DMS153 treated with DMSO at 0.1 percent for 48 hours (cell line): Measurements from ENCODE around the gene CACNA1B.
"Not testable (repeated sequence)": the region's sequence is repeated elsewhere in the genome, so short reads cannot be mapped to it uniquely, and the experiment has no call there.

Source experiments
- DNase-seq: peaks from one replicate; lab custom pipeline; 2025; ENCODE audit not compliant: unreplicated experiment; lab: John Stamatoyannopoulos, UW

The CACNA1B gene

DNA sequence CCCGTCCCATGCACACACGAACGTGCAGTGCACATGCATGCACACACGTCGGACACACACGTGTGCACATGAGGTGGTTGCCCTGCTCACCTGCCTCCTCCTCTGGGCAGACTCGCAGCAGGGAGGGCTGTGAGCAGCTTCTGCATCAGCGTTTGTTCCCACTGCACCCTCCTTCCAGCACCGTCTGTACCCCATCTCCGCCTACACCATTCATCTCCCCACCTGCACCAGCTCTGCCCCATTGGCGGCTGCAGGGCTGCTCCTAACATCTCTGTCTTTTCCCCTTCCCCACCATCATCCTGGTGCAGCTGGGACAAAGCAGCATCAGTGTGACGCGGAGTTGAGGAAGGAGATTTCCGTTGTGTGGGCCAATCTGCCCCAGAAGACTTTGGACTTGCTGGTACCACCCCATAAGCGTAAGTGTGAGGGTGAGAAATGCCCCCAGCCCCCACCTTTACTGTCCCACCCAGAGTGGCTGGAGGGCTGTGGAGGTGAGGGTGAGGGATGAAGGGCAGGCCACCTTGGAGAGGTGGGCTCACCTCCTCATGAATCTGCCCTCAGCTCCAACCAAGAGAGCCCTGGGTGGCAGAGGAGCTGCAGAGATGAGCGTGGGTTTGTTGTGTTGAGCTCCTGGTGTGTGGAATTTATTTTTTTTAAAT lies 234.6 kb downstream of the CACNA1B start:
- no peak for DNase-seq

DNA sequence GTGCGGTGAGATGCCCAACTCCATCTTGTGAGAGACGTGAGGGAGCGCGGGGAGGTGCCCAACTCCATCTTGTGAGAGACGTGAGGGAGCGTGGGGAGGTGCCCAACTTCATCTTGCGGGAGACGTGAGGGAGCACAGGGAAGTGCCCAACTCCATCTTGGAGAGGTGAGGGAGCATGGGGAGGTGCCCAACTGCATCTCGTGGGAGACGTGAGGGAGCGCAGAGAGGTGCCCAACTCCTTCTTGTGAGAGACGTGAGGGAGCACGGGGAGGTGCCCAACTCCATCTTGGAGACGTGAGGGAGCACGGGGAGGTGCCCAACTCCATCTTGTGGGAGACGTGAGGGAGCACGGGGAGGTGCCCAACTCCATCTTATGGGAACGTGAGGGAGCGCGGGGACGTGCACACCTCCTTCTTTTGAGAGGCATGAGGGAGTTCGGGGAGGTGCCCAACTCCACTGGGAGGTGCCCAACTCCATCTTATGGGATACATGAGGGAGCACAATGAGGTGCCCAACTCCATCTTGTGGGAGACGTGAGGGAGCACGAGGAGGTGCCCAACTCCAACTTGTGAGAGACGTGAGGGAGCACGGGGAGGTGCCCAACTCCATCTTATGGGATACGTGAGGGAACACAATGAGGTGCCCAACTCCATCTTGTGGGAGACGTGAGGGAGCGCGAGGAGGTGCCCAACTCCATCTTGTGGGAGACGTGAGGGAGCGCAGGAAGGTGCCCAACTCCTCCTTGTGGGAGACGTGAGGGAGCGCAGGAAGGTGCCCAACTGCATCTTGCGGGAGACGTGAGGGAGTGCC lies 235.4 kb downstream of the CACNA1B start:
- DNase-seq, result no peak

DNA sequence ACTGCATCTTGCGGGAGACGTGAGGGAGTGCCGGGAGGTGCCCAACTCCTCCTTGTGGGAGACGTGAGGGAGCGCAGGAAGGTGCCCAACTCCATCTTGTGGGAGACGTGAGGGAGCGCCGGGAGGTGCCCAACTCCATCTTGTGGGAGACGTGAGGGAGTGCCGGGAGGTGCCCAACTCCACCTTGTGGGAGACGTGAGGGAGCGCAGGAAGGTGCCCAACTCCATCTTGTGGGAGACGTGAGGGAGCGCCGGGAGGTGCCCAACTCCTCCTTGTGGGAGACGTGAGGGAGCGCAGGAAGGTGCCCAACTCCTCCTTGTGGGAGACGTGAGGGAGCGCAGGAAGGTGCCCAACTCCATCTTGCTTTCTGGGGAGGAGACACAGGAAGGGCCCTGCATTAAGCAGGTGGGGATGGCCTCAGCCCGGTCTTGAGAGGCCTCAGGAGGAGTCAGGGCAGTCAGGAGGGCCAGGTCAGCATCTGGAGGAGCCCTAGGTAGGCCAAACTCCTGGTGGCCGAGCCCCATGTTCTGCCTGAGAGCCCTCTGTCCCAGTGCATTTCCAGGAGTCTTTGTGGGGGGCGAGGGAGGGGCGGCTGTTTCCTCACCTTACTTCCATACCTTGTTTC lies 236.2 kb downstream of the CACNA1B start:
- DNase-seq, result not testable (repeated sequence)

DNA sequence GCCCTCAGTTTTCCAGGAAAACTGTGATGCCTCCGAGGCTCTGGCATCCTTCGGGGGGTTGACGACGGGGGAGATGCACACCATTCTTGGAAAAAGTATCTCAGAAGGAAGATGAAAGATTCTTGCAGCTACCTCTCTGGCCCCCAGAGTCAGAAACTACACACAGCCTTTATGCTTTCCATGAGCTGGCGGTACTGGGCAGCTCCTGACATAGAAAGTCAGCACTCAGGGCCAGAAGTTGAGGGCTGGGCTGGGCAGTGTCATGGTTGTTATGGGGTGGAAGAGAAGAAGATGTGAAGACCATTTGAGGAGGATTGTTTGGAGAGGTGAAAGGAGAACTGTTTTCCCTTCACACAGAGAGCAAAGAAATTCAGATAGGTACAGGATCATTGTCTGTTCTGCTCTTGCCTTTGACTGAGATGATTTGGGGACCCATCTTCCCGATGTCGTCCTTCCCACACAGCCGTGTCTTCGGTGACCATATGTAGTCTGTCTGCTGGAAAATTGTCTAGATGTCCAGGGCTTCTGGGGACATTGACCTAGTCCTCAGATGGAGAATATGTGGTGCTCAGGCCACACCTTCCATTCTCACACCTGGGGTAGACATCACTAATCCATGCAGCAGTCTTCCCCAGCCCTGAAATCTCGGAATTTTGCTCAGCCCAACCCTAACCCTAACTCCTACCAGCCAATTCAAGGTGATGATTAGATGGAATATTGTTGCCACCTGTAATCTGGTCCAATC lies 237.1 kb downstream of the CACNA1B start:
- DNase-seq, result no peak

DNA sequence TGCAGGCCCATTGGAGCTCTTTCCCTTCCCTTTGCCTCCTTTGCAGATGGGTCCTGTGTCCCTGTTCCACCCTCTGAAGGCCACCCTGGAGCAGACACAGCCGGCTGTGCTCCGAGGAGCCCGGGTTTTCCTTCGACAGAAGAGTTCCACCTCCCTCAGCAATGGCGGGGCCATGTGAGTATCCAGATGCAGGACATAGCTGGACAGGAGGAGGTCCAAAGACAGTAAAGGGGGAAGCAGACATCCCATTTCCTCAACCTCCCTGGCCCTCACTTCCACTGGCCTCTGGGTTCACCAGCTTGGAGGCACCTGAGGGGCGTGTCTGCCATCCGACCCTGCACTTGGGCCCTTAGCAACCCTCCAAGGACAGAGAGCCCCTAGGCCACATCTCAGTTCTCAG lies 237.9 kb downstream of the CACNA1B start:
- no peak for DNase-seq

DNA sequence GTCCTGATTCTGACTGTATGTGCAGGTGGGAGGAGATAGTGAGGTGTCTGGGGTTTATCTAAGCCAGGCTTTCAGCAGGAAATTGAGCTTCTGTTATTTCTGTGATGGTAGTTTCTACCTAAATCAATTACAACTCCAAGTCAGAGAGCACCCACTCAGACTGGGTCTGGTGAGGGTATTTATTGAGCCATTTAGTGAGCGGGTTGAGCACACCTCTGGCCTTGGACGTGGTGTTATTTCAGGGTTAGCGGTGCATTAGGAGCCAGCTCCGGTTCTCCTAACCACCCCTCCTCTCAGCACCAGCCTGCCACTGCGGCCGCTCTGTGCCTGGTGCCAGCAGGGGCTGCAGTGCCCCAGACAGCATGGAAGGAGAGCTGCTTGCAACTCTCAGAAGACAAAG lies 238.9 kb downstream of the CACNA1B start:
- no peak for DNase-seq

DNA sequence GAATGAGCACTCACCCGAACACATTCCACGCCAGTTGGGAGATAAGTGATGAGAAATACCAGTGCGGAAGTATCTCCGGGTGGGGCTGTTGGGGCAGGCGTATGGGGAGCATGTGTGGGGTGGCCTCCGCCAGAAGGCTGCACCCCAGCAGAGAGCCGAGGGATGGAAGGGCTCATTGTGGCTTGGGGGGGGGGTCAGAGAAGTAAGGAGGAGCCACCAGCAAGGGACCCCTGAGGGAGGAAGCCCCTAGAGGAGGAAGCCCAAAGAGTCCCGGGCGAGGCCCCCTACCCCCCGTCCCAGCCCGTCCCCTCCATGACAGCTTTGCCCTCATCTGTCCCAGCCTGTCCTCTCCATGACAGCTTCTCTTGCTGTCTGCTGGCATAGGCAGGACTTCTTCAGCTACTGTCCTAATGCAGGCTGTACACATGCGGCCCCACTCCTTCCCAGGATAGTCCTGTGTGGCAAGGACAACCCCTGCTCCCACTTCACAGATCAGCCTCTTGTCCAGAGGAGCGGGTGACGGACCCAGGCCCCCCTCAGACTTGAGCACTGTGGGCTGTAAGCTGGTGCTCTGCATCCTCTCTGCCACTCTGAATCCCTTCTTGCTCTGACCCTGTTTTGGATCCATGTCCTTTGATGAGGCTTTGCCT lies 239.6 kb downstream of the CACNA1B start:
- DNase-seq, result no peak

DNA sequence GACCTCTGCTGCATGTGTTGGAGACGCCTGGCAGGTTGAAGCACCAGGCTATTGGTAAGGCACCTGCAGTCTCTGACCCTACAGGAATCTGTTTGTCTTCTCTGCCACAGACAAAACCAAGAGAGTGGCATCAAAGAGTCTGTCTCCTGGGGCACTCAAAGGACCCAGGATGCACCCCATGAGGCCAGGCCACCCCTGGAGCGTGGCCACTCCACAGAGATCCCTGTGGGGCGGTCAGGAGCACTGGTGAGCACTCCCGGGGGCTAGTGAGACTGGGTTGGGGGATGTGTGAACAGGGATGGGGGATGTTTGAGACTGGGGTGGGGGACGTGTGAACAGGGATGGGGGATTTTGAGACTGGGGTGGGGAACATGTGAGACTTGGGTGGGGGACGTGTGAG lies 240.3 kb downstream of the CACNA1B start:
- no peak for DNase-seq

DNA sequence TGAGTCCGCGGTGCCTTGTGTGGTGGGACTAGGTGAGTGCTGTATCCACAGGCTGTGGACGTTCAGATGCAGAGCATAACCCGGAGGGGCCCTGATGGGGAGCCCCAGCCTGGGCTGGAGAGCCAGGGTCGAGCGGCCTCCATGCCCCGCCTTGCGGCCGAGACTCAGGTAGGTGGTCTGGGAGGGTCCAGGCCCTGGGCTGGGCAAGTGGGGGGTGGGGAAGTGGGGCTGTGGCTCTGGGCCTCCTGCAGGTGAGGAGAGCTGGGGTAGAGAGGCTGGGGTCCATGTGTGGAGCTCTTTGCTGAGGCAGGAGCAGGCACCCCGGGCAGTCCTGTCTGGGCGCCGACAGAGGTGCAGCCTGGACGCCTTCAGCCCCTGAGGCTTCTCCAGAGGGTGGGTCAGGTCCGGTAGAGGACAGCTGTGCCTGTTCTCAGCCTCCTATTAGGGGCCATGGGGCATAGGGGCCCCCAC lies 241.1 kb downstream of the CACNA1B start:
- no peak for DNase-seq

DNA sequence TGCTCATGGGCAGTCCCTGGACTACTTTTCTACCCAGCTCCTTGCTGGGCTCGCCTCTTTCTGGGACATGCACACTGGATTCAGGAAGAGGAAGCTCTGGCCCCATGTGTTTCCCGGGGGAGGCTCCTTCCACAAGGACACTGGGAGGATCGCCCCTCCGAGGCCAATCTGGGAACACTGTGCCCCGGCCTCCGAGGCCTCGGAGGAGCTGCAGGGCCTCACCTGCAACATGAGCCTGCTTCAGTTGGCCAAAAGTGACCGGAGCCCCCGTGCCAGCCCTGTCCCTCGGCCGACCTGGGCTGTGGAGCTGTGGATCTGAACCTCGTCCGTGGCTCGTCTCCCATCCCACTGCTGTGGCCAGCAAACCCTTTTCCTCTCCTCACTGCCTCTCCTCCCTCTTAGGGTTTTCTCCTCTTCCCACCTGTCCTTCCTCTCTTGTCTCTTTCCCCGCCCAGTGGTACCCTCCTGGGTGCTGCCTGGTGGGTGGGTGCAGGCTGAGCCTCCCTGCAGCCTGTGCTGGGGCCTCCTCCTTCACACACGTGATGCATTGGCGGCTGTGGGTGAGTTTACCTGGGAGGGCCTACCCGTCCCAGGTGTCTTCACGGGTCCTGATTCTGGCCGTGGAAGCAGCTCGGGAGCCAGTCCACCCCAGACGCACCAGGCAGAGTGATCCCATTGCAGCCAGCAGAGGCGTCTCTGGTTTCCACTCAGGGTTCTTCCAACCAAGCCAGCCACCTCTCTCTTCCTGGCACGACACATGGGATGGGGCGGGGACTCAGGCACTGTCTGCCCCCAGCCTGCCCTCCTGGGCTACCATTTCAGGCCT lies 241.8 kb downstream of the CACNA1B start:
- no peak for DNase-seq

DNA sequence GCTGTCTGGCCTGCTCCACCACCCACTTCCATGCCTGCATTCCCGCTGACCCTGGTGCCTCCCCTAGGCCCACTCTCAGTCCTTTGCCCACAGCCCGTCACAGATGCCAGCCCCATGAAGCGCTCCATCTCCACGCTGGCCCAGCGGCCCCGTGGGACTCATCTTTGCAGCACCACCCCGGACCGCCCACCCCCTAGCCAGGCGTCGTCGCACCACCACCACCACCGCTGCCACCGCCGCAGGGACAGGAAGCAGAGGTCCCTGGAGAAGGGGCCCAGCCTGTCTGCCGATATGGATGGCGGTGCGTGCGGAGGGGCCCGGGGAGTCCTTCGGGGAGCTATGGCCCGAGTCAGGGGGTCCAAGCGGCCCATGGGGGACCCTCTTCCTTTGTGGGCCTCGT lies 242.5 kb downstream of the CACNA1B start:
- DNase-seq, result no peak

DNA sequence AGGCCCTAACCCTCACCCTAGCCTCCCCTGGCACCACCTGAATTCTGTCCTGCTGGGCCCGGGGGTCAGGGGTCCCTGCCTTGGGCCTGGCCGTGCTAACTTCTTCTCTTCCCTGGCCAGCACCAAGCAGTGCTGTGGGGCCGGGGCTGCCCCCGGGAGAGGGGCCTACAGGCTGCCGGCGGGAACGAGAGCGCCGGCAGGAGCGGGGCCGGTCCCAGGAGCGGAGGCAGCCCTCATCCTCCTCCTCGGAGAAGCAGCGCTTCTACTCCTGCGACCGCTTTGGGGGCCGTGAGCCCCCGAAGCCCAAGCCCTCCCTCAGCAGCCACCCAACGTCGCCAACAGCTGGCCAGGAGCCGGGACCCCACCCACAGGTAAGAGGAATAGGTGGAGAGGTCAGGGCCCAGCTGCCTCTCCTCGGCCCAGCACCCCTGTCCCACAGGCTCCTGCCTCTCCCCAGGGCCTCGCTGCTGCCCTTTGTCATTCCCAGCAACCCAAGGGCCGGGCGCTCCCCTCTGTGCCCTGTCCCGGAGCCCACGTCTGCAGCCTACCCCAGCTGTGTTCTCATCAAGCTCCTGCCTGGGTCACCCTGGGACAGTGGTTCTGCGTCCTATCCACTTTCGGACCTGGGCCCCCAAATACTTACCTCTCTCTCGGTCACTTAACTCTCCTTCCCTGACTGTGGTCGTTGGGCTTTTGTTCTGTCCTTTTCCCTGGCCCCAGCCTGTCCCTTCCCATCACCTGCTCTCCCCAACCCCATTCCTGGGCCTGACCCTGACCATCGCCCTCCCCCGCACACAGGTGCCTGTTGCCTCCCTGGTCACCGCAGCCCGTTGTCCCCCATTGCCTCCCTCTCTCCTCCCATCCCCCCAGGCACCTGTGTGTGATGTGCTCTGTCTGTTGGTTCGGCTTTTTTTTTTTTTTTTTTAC lies 243.2 kb downstream of the CACNA1B start:
- DNase-seq, result no peak

DNA sequence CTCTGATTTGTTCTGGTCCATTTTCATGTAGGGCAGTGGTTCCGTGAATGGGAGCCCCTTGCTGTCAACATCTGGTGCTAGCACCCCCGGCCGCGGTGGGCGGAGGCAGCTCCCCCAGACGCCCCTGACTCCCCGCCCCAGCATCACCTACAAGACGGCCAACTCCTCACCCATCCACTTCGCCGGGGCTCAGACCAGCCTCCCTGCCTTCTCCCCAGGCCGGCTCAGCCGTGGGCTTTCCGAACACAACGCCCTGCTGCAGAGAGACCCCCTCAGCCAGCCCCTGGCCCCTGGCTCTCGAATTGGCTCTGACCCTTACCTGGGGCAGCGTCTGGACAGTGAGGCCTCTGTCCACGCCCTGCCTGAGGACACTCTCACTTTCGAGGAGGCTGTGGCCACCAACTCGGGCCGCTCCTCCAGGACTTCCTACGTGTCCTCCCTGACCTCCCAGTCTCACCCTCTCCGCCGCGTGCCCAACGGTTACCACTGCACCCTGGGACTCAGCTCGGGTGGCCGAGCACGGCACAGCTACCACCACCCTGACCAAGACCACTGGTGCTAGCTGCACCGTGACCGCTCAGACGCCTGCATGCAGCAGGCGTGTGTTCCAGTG lies 244.0 kb downstream of the CACNA1B start:
- no peak for DNase-seq

DNA sequence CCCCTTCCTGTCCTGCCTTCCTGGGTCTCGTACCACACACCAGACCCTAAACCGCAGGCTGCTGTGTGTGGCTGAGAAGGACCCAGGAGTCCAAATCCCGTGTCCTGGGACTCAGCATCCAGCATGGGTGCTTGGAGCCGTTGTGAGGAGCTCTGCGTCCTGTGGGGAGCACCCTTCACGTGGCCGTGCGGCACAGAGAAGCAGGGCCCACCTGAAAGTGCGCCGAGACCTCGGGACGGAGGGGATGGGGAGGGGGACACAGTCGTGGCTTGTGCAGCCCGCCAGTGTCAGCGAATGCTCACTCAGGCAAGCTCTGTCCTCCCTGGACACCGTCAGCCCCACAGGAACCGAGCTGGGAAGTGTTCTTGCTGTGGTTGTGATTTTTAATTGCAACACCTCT lies 244.6 kb downstream of the CACNA1B start:
- DNase-seq, result no peak

DNA sequence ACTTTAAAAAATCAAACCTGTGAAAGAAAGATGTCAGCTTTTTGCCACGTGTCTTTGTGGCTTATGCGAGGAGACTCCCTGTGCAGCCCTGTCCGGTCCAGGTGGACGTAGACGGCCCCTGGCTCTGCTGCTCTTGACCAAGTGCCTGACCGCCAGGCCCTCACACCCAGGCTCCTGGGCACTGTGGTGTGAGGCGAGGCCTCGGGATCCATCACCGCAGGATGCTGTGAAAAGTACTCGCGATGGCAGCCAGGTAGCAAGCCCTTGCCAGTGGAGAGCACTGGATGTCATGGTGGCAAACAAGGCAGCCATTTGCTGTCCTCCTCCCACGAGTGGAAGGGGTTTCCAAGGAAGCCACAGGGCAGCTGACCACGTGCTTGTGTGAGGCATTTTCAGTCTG lies 245.1 kb downstream of the CACNA1B start:
- DNase-seq, result no peak

DNA sequence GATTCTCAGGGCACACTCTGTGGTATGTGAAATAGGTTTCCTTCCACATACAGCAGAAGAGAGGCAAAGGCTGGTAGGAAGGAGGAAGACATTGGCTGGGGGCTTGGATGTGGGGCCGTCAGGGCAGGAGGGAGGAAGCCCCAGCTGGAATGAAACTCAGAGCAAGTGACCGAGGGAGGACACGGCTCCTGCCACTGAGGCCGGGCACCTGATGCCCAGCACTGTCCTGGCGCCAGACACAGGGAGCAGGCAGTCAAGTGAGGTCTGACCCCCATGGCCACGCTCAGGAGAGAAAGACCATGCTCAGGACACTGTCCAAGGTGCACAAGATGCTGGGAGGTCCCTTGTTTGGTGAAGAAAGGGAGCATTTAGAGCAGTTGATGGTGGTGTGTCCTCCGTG lies 245.5 kb downstream of the CACNA1B start:
- no peak for DNase-seq

DNA sequence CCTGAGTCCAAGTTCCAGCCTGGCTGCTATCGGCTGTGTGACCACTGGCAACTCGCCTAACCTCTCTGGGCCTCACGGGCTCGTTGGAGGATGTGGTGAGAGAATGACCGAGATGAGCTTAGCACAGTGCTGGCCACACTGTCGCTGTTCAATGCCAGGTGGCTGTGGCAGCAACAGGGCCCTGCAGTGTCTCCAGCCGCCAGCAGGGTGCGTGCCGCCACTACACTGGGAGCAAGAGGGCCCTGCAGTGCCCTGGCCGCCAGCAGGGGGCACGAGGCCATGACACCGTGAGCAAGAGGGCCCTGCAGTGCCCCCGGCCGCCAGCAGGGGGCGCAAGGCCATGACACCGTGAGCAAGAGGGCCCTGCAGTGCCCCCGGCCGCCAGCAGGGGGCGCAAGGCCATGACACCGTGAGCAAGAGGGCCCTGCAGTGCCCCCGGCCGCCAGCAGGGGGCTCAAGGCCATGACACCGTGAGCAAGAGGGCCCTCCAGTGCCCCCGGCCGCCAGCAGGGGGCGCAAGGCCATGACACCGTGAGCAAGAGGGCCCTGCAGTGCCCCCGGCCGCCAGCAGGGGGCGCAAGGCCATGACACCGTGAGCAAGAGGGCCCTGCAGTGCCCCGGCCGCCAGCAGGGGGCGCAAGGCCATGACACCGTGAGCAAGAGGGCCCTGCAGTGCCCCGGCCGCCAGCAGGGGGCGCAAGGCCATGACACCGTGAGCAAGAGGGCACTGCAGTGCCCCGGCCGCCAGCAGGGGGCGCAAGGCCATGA lies 248.7 kb downstream of the CACNA1B start:
- DNase-seq, result not testable (repeated sequence)
